Measurements from ENCODE around the gene SLC40A1. TPM values are rescaled to one million over a fixed set of nuclear protein-coding genes. Genes with fewer than 3 reads are reported as not detected.

Gene SLC40A1
- total RNA-seq, 1 experiment from 2014 or later = 1.7 TPM

DNA sequence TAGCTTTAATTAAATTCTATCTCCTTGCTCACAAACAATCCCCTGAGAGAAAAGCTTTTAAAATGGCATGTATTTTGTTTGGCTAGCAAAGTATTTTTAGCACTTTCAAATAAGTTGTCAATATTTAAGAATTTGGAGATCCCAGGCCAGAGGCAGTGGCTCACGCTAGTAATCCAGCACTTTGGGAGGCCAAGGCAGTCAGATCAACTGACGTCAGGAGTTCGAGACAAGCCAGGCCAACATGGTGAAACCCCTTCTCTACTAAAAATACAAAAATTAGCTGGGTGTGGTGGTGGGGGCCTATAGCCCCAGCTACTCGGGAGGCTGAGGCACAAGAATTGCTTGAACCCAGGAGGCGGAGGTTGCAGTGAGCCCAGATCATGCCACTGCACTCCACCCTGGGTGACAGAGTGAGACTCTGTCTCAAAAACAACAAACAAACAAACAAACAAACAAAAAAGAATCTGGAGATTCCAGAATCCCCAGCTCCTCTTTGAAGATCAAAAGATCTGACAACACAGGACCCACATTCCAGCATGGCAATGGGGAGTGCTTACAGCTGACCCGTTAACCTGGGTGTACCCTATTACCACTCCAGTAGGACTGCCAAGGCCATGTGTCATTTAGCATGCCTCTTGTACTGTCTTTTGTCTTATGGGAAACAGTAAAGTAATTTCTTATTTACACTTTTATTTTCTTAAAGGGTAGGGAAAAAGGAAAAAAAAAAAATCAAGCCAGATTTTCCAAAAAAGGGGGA, 21.9 kb downstream of the SLC40A1 start:
- DNase-seq (no peak), ATAC-seq (no peak)
- Histone ChIP-seq H3K79me2 (ENCODE audit: low read length) (no peaks in the 10 kb centered on the region), H2AFZ (ENCODE audit: low read length) (no peak overlapping the region), H3K27me3 (ENCODE audit: low read length) (no peaks in the 10 kb centered on the region), H3K4me2 (ENCODE audit: low read length) (no peak overlapping the region), H3K4me3 (ENCODE audit: low read length) (no peak overlapping the region), H3K9ac (ENCODE audit: low read length) (no peak overlapping the region), H3K4me1 (ENCODE audit: insufficient read depth, low read length) (peaks cover 36% of the 10 kb centered on the region), H3K27ac (ENCODE audit: low read length) (no peak overlapping the region), H3F3A (ENCODE audit: low read length, unreplicated experiment) (no peaks in the 10 kb centered on the region), H3K36me3 (ENCODE audit: low read depth, low read length) (no peaks in the 10 kb centered on the region), H4K20me1 (ENCODE audit: low read length) (no peaks in the 10 kb centered on the region), H3K9me2 (replicated peaks; ENCODE audit: low read length) (no peaks in the 10 kb centered on the region), H3K9me3 (ENCODE audit: low read length) (no peaks in the 10 kb centered on the region)
- POLR2A ChIA-PET (ENCODE audit: unreplicated experiment) = no interaction called here
- CTCF ChIA-PET = no interaction called here
- TF ChIP-seq EZH2phosphoT487 (IDR thresholded peaks at IDR 0.05; ENCODE audit: borderline replicate concordance, low read length) = no peak
- no peak for TF ChIP-seq EZH2 (IDR thresholded peaks at IDR 0.05; ENCODE audit: low read length, unreplicated experiment)
- TF ChIP-seq CTCF (conservative IDR thresholded peaks at IDR 0.05; ENCODE audit: low read depth, low read length) = no peak
- no TSS peak for BruUV-seq (replicated peaks)
- intact Hi-C loops (cut with micrococcal nuclease) = loop anchor here (5.0 kb wide), 1 partner anchor 69 kb away; no protein-coding TSS in a partner anchor

- intact Hi-C loops (cut with micrococcal nuclease) = loop anchor here (5.0 kb wide), 1 partner anchor 70 kb away; no protein-coding TSS in a partner anchor
- TF ChIP-seq EZH2phosphoT487 (IDR thresholded peaks at IDR 0.05; ENCODE audit: borderline replicate concordance, low read length) (no peak), EZH2 (IDR thresholded peaks at IDR 0.05; ENCODE audit: low read length, unreplicated experiment) (no peak), CTCF (conservative IDR thresholded peaks at IDR 0.05; ENCODE audit: low read depth, low read length) (no peak)
- Histone ChIP-seq H3F3A (ENCODE audit: low read length, unreplicated experiment) (no peaks in the 10 kb centered on the region), H3K27me3 (ENCODE audit: low read length) (no peaks in the 10 kb centered on the region), H3K4me3 (ENCODE audit: low read length) (no peak overlapping the region), H2AFZ (ENCODE audit: low read length) (no peak overlapping the region), H3K36me3 (ENCODE audit: low read depth, low read length) (no peaks in the 10 kb centered on the region), H3K4me1 (ENCODE audit: insufficient read depth, low read length) (peaks cover 49% of the 10 kb centered on the region), H3K79me2 (ENCODE audit: low read length) (no peaks in the 10 kb centered on the region), H3K4me2 (ENCODE audit: low read length) (no peak overlapping the region), H3K9me2 (replicated peaks; ENCODE audit: low read length) (no peaks in the 10 kb centered on the region), H3K9ac (ENCODE audit: low read length) (no peak overlapping the region), H4K20me1 (ENCODE audit: low read length) (no peaks in the 10 kb centered on the region), H3K9me3 (ENCODE audit: low read length) (no peaks in the 10 kb centered on the region), H3K27ac (ENCODE audit: low read length) (no peak overlapping the region)
- ATAC-seq (no peak), DNase-seq (no peak)
- ChIA-PET POLR2A (ENCODE audit: unreplicated experiment) (no interaction called here), CTCF (no interaction called here)
- no TSS peak for BruUV-seq (replicated peaks)
These were observed 23.2 kb downstream of the SLC40A1 start for GRCh38 chr2:189557373-189557772.

- ChIA-PET CTCF (no interaction called here), POLR2A (ENCODE audit: unreplicated experiment) (no interaction called here)
- DNase-seq (no peak), ATAC-seq (no peak)
- H3K9me3 ChIP-seq (ENCODE audit: low read length) = no peaks in the 10 kb centered on the region
- intact Hi-C loops (cut with micrococcal nuclease) = loop anchor here (5.0 kb wide), 1 partner anchor 71 kb away; no protein-coding TSS in a partner anchor
- no peak overlapping the region for H3K27ac ChIP-seq (ENCODE audit: low read length)
- no peak overlapping the region for H3K9ac ChIP-seq (ENCODE audit: low read length)
- no peak for TF ChIP-seq EZH2 (IDR thresholded peaks at IDR 0.05; ENCODE audit: low read length, unreplicated experiment)
- TF ChIP-seq CTCF (conservative IDR thresholded peaks at IDR 0.05; ENCODE audit: low read depth, low read length) = no peak
- TF ChIP-seq EZH2phosphoT487 (IDR thresholded peaks at IDR 0.05; ENCODE audit: borderline replicate concordance, low read length) = no peak
- no peak overlapping the region for H3K4me2 ChIP-seq (ENCODE audit: low read length)
- no peaks in the 10 kb centered on the region for H4K20me1 ChIP-seq (ENCODE audit: low read length)
- no TSS peak for BruUV-seq (replicated peaks)
- peaks cover 49% of the 10 kb centered on the region for H3K4me1 ChIP-seq (ENCODE audit: insufficient read depth, low read length)
- no peaks in the 10 kb centered on the region for H3F3A ChIP-seq (ENCODE audit: low read length, unreplicated experiment)
- no peak overlapping the region for H2AFZ ChIP-seq (ENCODE audit: low read length)
- H3K9me2 ChIP-seq (replicated peaks; ENCODE audit: low read length) = no peaks in the 10 kb centered on the region
- no peaks in the 10 kb centered on the region for H3K36me3 ChIP-seq (ENCODE audit: low read depth, low read length)
- H3K4me3 ChIP-seq (ENCODE audit: low read length) = no peak overlapping the region
- no peaks in the 10 kb centered on the region for H3K79me2 ChIP-seq (ENCODE audit: low read length)
- no peaks in the 10 kb centered on the region for H3K27me3 ChIP-seq (ENCODE audit: low read length)
These were observed 24.1 kb downstream of the SLC40A1 start for GRCh38 chr2:189556526-189556925.

All from PC-3 (cell line).